ENCODE data around the gene BBS9.
"Not testable (repeated sequence)": the region's sequence is repeated elsewhere in the genome, so short reads cannot be mapped to it uniquely, and the experiment has no call there.

Gene BBS9

DNA sequence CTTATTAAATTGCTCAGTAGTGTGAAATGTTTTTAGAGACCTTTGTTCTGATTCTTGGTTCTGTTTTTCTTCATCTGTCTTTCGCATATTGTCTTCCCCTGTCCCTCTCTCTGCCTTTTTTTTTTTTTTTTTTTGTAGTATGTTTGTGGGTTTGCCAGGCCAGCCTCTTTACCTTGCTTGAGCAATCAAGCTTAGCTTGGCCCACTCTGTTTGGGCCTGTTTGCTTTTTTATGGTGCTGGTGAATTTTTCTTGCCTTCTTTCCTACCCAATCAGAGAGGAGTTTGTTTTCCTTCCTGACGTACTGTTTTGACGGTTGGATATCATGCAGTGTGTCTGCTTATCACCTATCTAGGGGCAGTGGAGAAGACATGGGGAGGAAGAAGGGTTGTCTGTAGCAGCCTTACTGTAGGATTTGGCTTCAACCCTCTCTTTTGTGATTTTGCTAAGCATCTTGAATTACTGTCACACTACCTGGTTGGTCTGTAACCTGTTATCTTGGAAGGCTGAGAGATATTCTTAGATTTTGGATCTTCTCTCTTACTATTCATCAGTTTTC, 64.0 kb downstream of the BBS9 start:
- DNase-seq (ENCODE audit: insufficient read length, low spot score) (no peak), FAIRE-seq (no peak)

DNA sequence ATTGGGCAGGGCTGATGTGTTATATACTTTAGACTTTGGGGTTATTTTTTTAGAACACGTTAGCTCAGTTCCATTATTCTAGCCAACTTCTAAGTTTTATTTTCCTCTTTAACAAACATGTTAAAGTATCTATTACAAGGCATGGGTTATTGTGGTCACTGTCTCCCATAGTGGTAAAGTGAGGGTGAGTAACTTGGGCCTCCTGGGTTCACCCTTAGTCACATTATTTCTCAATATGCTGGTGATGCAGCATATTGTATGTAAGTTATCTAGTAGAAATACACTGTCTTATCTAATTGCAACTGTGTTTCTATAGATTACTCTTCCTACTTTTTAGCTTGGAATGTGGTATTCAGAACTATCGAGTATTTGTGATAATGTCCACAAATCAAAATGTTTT, 65.9 kb downstream of the BBS9 start:
- FAIRE-seq, result no peak
- DNase-seq (ENCODE audit: insufficient read length, low spot score), result no peak

DNA sequence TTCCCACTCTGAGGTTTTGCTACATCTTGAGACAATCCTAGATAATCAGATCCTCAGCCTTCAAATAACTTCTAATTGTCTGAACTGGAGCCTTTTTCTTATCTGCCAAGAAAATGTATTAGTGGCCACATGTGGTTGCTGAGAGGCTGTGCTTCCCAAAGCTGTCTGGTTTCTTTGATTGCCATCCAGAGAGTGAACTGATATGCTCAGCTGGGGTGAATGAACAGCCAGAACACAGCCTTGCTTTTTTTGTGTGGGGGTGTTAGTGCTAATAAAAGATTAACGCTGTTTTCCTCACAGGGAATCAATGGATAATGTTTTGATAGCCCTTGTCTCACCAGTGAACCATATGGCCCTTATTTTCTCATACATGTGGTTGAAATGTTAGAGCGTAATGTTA, 66.9 kb downstream of the BBS9 start:
- DNase-seq (ENCODE audit: insufficient read length, low spot score) (no peak), FAIRE-seq (no peak)

DNA sequence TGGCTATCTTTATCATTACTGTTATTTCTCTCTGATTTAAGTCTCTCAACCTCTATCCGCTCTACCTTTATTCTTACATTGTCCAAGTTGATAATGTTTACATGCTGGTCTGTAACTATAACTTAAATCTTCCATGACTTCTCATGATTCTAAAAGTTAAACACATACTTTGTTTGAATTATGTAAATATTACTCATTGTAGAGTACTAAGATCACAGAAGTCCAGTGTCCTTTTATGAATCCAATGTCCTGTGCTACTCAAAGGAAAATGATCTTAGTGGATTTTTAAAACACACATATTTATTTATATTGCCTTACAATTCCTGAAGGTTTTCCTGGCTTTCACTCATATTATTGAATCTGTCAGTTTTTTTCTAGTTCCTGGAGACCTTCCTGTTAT, 70.9 kb downstream of the BBS9 start:
- FAIRE-seq (no peak), DNase-seq (ENCODE audit: insufficient read length, low spot score) (no peak)

DNA sequence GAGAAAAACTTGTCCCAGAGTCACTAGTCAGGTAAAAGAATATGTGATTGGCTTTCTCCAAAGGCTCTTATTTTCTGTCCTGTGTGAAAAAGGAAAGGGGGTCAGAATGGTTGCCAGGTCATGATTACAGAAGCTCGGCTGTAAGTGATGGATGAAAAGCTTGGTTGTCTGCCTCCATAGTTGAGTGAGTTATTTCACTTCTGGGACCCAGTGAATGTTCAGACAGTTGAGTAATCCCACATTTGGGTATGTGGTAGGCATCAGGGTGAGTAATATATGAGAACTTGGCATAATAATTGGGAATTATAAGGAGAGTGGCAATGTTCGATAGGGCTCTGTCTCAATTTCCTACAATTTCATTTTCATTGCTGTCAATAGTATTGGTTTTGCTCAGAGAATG, 72.5 kb downstream of the BBS9 start:
- DNase-seq (ENCODE audit: insufficient read length, low spot score), result no peak
- no peak for FAIRE-seq

DNA sequence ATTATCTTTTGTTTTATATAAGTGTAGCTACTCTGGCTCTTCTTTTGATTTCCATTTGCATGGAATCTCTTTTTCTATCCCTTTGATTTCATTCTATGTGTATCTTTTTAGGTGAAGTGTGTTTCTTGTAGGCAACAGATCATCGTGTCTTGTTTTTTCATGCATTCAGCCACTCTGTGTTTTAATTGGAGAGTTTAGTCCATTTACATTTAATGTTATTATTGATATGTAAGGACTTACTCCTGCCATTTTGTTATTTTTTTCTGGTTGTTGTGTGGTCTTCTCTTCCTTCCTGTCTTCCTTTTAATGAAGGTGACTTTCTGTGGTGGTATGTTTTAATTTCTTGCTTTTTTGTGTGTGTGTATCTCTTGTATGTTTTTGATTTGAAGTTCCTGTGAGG, 81.6 kb downstream of the BBS9 start:
- DNase-seq (ENCODE audit: insufficient read length, low spot score) (no peak), FAIRE-seq (no peak)

DNA sequence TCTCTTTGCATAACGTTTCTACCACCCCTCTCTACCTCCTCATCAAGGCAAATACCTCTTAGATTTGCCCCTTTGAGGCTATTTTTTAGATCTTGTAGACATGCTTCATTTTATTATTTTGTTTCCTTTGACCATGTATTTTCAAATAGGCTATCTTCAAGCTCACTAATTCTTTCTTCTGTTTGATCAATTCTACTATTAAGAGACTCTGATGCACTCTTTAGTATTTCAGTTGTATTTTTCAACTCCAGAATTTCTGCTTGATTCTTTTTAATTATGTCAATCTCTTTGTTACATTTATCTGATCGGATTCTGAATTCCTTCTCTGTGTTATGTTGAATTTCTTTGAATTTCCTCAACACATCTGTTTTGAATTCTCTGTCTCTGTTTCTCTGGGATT, 82.8 kb downstream of the BBS9 start:
- FAIRE-seq, result no peak
- DNase-seq (ENCODE audit: insufficient read length, low spot score), result no peak

DNA sequence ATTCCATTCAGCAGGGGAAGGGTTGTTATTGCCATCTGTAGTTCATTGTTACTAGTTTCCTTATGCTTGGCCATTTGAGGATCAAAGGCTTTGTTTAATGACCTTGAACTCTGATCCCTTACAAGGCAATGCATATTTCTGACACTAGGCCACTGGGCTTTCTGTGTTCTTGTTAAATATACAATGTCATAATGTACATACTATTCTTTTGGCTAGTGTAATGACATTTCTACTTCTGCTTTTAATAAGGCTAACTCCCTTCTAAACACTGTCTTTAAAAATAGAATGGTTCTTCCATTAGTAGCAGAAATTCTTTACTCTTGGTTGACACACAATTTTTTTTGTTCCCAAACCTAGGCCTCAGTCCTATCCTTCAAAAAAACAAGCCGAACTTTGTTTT, 86.6 kb downstream of the BBS9 start:
- no peak for FAIRE-seq
- DNase-seq (ENCODE audit: insufficient read length, low spot score), result no peak

DNA sequence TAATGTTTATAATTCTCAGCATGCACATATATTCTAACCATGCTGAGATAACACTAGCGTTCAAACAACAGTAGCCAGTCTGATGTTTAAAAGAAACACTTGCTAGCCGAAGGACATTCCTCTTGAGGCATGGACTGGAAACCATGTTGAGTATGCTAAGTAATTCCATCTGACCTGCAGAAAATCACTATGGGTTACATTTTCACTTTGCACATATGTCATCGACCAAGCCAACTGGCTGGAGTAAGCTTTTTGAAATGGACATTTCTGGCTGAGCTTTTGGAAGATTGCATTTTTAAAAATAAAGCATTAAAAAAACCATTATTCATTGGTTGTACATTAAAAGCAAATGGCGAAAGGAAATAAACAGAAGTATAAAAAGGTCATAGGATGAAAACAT, 88.2 kb downstream of the BBS9 start:
- no peak for FAIRE-seq
- no peak for DNase-seq (ENCODE audit: insufficient read length, low spot score)

DNA sequence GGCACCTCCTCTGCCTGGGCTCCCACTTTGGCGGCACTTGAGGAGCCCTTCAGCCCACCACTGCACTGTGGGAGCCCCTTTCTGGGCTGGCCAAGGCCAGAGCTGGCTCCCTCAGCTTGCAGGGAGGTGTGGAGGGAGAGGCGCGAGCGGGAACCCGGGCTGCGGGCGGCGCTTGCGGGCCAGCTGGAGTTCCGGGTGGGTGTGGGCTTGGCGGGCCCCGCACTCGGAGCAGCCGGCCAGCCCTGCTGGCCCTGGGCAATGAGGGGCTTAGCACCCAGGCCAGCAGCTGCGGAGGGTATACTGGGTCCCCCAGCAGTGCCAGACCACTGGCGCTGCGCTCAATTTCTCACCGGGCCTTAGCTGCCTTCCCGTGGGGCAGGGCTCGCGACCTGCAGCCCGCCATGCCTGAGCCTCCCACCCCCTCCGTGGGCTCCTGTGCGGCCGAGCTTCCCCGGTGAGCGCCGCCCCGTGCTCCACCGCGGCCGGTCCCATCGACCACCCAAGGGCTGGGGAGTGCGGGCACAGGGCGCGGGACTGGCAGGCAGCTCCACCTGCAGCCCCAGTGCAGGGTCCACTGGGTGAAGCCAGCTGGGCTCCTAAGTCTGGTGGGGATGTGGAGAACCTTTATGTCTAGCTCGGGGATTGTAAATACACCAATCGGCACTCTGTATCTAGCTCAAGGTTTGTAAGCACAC, 89.6 kb downstream of the BBS9 start:
- DNase-seq (ENCODE audit: insufficient read length, low spot score); FAIRE-seq: not testable (repeated sequence)

DNA sequence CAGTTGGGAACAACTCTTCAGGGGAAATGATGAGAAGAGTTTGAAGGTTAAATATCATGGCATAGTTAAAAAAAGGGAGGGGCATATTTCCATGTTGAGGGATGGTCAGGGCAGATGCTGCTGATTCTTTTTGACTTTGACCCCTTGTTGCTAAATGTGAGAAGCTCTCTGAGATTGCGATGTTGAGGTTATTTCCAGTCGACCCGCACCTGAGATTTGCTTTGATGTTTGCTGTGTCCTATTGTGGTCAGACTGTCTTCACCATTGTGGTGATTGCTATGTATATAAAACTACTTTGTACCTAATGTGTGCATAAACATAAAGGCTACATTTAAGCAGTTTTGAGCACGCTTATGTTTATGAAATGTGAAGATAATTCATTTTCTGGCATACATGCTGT, 90.9 kb downstream of the BBS9 start:
- no peak for FAIRE-seq
- DNase-seq (ENCODE audit: insufficient read length, low spot score), result no peak

DNA sequence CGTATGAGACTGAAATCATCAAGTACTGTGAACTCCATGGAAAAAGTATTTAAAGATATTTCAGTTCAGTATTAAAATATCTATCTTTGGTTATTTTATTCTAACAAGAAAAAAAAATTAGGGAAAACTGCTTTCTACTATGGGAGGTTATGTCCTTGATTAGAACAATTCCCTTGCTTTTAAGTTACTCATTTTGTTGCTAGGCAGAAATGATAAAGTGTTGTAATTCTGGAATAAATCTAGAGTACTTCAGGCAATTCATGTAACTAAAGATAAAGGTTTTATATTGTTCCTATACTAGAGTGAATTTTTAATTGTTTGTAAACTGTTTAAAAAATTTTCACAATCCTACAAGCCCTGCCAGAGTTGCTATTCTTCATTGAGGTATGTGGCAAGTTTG, 92.0 kb downstream of the BBS9 start:
- DNase-seq (ENCODE audit: insufficient read length, low spot score) (no peak), FAIRE-seq (no peak)

DNA sequence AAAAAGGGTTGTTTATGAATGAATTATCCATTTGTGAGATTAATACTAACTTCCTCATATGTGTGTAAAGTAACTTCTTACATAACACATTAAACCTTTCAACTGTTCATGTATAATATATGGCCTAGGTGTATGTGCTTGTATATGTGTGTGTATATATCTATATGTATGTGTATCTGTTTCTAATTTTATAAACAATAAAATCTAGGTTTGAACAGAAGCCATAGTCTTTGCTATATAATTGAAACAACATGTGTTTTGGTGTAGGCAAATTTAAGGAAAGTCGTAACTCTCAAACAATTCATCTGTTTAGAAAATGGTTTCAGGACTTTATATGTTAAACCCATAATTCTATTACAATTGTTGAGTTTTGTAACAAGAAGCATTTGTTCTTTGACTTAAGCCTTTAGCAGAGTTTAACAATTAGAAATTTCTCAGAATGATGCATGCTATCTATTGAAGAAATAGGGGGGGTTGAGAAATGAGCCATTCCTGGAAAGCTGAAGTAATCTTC, 103.3 kb downstream of the BBS9 start:
- DNase-seq (ENCODE audit: insufficient read length, low spot score), result no peak
- no peak for FAIRE-seq

DNA sequence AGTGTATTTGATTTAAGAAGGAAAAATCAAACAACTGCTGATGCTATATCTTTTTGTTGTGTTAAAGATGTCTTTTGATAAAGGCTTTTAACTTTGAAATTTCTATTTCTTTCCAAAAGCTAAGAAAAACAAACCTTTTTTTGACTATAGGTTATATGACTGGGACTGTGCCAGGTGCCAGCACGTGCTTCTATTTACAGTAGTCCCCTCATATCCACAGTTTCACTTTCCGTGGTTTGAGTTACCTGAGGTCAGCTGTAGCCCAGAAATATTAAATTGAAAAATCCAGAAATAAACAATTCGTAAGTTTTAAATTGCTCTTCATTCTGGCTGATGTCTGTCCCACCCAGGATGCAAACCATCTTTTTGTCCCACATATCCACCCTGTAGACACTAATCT, 104.3 kb downstream of the BBS9 start:
- no peak for DNase-seq (ENCODE audit: insufficient read length, low spot score)
- FAIRE-seq, result no peak

DNA sequence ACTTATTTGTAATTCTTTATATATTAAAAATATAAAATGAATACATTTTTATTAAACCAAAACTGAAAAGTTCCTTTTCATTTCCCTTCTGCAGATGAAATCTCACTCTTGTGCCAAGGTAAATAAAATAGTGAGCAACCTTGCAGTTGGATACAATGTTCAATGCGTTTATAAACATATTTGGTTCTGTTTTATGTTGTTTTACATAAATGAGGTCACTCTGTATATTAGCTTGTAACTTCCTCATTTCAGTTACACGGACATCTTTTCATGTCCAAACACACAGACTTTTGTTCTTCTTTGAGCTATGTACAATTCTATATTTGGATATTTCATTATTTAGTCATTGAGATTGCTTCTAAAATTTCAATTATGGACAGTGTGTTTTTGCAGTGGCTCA, 107.7 kb downstream of the BBS9 start:
- no peak for DNase-seq (ENCODE audit: insufficient read length, low spot score)
- no peak for FAIRE-seq

DNA sequence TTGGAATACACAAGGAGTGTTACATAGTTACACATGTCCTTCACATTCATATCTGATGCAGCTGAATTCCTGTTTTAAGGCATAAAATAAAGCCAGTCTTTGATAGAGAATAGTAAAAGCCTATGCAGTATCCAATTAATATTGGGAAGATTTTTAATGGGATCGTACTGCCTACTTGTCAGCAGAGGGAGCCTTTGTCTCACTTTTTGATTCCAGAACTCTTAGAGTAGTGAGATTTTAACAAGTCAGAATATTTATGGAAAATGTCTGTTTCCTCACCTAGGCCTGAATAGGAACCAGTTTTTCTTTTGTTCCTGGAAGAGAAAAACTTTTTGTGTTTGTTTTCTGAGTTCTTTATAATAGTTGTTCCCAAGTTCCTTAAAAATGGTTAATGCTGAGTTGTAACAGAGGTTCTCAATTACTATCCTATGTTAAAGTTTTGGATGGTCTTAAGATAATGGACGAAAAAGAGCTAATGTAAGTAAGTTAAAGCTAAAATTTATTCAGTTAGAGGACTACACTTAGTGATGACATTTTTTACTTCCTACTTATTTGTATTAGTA, 114.0 kb downstream of the BBS9 start:
- FAIRE-seq (no peak), DNase-seq (ENCODE audit: insufficient read length, low spot score) (peak; percentile 40)

DNA sequence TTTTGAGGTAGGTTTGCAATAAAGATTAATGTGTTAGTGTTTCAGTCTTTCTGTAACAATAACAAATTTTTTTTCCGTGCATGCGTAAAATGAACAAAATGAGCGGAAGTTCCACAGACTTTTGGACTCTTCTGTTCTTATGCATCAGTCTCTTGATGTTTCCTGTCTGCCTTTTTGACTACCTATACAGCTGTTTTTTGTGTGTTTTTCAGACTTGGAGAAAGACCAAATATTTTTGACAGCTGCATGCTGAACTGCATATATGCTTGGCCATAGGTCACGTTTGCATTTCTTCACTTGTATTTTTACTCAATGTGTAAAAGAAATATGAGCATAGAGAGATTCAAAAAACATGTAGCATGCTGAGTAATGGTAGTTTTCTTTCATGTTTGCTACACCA, 119.3 kb downstream of the BBS9 start:
- no peak for FAIRE-seq
- DNase-seq (ENCODE audit: insufficient read length, low spot score), result no peak

DNA sequence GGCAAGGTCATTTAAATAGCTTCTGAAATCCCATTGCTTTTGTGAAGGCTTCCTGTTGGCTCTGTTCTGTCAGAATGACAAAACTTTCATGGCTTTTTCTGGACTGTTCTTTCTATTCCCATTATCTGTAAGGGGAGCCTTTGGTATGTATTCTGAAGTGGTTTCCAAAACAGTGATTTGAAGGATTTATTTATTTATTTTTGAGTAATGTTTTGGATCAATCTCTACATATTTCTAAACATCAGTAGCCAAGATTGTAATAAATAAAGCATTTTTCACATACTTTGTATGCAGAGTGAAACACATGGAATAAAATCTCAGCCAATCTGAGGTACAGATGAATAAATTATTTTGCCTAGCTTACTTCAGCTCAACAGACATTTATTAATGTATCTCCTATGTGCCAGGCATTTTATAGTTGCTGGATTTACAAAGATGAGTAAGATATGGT, 121.1 kb downstream of the BBS9 start:
- FAIRE-seq (no peak), DNase-seq (ENCODE audit: insufficient read length, low spot score) (no peak)

DNA sequence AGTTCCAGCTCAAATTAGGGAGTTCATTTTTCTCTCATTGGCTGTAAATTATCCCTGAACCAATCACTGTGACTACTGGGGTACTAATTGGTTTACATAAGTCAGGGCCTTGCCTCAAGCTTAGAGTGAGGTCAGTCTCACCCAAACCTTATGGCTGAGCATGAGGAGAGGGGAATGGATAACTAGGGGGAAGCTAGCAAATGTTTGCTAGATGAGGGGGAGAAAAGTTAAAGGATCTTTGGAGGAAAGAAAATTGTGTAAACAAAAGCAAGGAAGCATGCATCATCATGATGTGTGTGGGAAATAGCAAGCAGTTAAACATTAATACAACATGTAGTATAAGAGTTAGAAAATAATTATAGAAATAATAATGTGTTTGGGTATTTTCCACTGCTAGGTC, 121.9 kb downstream of the BBS9 start:
- FAIRE-seq, result no peak

DNA sequence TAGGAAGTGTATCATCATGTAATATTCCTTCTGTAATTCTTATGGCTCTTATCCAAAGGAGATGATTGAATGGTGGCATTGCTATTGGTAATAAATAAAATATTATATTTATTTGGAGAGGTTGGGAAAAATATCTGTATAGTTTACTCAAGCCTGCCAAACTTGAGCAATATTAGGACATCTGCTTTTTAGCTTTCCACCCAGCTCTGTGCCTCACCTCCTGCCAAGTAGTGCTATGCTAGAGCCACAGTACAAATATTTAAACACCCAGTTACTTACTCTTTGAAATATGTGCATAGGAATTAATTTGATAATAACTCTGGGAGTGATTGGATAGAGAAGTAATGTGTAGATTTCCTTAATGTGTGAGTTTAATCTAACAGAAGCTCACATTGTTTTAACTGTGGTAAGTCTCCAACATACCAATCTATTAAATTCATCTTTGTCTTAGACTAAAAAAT, 129.2 kb downstream of the BBS9 start:
- FAIRE-seq (no peak), DNase-seq (ENCODE audit: insufficient read length, low spot score) (no peak)

More for the DNA sequence above, 121.9 kb downstream of the BBS9 start:
- DNase-seq (ENCODE audit: insufficient read length, low spot score), result no peak

DNA sequence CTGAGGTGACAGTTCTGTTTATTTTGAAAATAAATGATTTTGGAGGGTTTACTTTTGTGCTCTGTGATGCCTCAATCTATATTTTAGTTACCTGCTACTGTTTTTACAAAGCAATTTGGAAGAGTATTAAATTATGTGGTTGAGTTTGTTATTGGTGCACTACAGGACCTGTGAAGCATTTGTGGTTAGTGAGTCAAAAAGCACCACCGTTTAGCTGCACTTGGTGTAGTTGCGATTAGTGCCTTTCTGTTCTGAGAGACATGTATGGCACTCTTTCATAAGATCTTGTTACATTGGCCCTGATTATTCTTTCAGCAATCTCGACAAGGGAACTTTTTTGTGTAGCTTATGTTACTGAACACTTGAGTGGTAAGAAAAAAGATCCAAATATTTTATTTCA, 132.2 kb downstream of the BBS9 start:
- FAIRE-seq (no peak), DNase-seq (ENCODE audit: insufficient read length, low spot score) (no peak)

DNA sequence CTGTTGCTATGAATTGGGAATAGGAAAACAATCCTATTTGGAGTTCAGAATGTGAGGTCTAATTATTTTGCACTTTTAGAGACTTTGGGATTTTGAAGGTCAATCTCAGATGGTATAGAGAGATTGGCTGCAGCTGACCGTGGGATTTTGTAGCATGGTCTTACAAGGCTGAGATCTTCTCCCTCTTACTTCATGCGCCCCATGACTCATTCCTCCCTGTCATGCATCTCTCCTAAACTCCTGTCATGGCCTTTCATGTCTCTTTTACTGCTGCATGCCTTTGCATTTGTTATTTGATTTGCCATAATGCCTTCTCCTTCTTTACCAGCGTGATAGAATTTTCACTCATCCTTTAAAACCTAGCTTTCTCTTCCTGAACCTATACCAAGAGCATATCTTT, 133.1 kb downstream of the BBS9 start:
- no peak for FAIRE-seq
- DNase-seq (ENCODE audit: insufficient read length, low spot score), result no peak
